Uterus (tissue), 2 donors: ENCODE measurements around the gene FSTL5.

Experiments
- CTCF ChIP-seq, 4 experiments: fragments of 200-600 bp in 2 of 4; fragments of 450-650 bp in 2 of 4; sonication (generic) in 2 of 4; IDR thresholded peaks; one replicate each; pipeline ENCODE4 v1.5.1; 2016 to 2019; ENCODE audit warnings: antibody characterized with exemption in 4 of 4, mild to moderate bottlenecking in 2 of 4, moderate library complexity in 1 of 4
- POLR2A ChIP-seq, 2 donors: fragments of 450-650 bp; IDR thresholded peaks; one replicate each; pipeline ENCODE4 v1.6.1; 2016; ENCODE audit warnings: antibody characterized with exemption in 2 of 2, mild to moderate bottlenecking in 1 of 2, moderate library complexity in 1 of 2

GRCh38 chr4:162101337-162101736, 62.5 kb downstream of the FSTL5 start:
- TF ChIP-seq CTCF (IDR thresholded peaks at IDR 0.05) = no peak
- no peak for TF ChIP-seq POLR2A (IDR thresholded peaks at IDR 0.05)
